Measurements from ENCODE around the gene RIPOR2.
"Not testable (repeated sequence)": the region's sequence is repeated elsewhere in the genome, so short reads cannot be mapped to it uniquely, and the experiment has no call there.

Gene RIPOR2

GRCh38 chr6:24902782-24903181 lies 33.0 kb downstream of the RIPOR2 start:
- DNase-seq, result no peak

DNA sequence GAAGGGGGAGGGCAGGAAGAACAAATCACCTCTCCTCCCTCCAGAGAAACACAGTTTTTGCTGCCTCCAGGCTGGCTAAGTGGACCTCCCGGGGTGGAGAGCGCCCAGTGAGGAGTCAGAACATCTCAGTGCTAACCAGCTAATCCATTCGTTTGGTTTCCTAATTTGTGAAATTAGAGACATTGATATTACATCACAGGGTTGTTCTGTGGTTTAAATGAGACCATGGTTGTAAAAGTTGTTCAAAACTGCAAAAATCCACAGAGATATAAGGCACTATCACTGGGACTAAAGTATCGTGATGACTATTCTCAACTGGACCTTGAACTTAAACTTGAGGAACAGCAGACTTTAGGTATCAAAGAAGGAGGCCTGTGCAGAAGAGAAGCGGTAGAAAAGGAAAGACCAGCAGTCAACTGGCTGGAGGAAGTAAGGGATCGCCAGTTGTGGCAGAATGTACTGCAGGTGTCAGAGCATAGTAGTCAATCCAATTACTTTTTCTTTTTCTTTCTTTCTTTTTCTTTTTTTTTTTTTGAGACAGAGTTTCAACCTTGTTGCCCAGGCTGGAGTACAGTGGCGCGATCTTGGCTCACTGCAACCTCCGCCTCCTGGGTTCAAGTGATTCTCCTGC lies 33.9 kb downstream of the RIPOR2 start:
- no peak for DNase-seq

GRCh38 chr6:24900917-24901697 lies 34.7 kb downstream of the RIPOR2 start:
- DNase-seq, result no peak

DNA sequence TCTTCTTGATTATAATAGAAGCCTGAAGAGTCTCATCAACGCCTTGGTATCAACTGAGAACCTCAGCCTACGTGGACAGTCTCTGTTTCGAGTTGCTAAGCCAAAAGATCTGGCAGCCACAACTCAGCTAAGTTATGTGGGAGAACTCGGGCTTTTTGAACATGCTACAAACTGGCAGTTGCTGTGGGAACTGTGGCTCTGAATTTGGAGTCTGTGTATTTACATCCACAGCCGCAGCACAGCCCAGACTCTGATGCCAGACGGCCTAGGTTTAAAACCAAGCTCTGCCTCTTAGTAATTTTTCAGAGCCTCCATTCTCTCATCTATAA lies 35.8 kb downstream of the RIPOR2 start:
- no peak for DNase-seq

GRCh38 chr6:24899136-24899996 lies 36.4 kb downstream of the RIPOR2 start:
- DNase-seq, result no peak

DNA sequence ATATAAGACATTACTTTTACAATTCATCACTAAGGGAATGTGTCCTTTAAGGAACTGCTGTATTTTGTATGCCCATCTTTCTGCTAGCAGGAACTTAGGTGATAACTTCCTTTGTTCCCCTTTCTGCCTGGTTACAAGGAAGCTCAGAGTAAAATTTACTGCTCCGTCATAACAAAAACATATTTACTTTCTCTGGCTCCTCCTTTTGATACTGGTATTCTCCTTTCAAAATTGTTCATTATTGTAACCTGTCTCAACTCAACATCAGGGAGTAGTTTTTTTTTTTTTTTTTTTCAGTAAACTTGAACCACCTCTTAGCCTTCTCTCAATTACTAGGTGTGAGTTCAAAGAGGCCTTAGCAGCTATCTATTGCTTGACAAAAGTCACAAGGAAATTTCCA lies 37.1 kb downstream of the RIPOR2 start:
- no peak for DNase-seq

GRCh38 chr6:24897186-24897585 lies 38.6 kb downstream of the RIPOR2 start:
- no peak for DNase-seq

DNA sequence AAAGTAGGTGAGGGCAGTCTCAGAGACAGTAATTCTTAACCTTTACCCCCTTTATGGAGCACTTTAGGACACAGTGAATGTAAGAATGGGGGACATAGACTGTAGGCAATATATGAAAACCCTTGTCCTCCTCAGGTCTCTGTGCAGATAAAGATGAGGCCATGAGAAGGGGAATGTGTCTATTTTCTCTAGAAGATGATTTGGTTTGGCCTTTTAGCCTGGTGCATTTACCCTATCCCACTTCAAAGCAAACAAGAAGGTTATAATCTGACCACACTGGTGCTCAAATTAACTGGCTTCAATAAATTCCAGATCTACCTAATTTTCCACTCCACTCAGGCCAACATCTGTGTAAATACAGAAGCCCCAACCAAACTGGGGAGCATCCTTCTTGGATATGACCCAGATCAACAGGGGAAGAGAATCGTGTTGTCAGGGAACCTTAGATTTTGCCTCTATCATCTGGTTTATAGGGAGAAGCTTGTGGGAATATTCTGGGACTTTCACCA lies 42.4 kb downstream of the RIPOR2 start:
- DNase-seq, result no peak

- DNase-seq, result no peak
Observed at GRCh38 chr6:24891004-24891403, 44.8 kb downstream of the RIPOR2 start.

- no peak for DNase-seq
Observed at GRCh38 chr6:24890471-24890870, 45.3 kb downstream of the RIPOR2 start.

DNA sequence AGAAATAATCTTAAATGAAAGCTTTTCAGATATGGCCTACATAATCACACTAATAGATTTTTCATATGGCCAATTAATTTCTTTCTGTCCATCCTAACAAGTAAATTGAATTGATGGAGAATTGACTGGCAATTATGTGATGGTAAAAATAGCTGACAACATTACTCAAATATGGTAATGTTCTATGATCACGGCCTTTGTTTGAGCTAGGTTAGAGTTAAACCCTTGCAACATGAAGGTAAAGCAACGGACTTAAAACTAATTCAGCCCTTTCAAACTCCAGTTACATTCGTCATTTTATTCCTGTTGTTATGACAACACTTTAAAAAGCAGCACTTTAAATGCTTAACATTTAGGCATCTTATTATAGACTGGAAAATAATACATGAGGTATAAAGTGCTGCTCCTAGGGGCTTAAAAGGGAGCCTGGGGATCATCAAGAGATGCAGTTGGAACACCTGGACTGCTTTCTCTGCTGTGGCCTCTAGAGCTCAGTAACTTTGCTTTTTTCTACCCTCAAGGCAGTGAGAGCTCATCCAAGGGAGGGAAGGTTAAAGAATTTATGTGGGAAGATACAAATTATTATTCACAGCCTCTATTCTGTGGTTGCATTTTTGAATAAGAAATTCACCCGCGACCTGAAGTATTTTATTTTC lies 46.9 kb downstream of the RIPOR2 start:
- no peak for DNase-seq

GRCh38 chr6:24887545-24888140 lies 48.1 kb downstream of the RIPOR2 start:
- DNase-seq, result no peak

DNA sequence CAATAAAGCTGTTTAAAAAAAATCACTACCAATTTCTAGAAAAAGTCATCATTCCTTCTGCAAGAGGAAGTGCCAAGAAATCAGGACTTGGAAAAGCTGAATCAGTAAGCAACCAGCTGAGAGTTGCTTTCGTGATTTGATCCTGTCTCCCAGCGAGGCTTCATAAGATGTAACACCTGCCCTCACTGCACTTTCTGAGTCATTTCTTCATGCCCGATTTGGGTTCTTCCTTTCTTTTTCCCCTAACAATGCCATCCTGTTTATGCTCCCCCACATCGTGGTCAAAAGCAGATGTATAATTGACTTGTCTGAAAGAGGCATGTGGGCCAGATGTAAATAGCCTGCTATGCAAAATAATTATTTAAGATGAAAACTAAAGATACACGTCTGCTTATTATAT lies 52.1 kb downstream of the RIPOR2 start:
- no peak for DNase-seq

DNA sequence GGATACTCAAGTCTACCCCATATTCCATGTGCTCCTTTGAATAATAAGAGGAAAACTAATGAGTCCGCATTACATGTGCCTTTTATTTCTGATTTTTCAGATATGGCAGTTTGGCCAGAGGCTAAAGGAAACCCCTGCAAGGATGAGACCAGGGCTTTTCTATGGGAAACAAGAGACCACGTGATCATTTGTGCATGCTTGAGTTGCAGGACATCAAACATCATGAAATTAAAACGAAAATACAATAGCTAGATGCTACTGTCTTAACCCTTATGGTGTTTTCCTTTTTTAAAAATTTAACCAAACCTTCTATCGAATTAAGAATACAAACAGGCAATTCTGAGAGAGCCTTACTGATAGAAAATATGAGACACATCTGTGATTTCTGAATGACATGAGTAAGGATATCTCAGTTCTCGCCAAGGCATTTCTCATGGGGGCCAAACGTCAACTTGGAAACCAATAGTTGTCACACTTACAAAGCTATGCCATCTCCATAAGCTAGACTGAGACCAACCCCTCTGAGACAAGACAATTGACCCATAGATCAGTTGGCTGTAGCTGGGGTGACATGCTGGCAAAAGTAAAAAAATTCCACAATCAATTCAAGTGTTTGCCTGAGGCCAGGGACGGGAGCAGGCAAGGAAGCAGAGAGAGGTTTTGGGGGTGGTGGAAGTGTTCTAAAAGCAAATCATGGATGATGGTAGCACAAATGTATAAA lies 52.8 kb downstream of the RIPOR2 start:
- DNase-seq, result no peak

DNA sequence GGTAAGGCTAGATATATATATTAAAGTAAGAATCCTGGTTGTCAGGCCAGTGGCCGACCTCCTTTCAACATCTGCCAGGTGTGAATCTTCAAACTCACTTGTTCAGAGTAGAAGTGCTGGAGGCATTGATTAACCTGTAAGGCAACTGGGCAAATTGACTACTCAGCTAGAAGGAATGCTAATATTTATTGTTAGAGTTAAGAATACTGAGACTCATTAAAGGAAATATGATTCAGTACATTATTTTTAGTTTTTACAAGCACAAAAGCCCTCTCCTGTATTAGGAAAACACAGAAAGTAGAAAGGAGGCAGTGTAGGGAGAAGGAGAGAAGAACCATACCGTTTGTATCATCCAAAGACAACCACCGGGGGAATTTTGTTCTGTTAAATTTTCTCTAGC lies 53.5 kb downstream of the RIPOR2 start:
- no peak for DNase-seq

- no peak for DNase-seq
Observed at GRCh38 chr6:24881376-24881775, 54.4 kb downstream of the RIPOR2 start.

DNA sequence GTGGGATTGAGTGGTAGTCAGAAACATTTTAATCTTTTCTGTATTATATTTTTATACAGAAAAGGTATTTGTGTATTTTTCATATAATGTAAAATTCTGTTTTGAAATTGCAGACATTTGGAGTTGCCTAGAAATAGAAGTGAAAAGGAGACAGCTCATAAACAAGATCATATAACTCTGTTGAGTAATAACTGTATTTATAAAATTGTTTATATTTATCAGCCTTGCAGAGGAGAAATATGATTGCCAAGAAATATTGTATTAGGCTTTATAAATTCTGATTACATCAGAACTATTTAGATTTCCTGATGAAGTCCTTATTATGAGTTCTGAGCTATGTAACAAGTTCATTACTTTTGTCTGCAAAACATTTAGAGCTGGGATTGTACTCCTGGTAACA lies 55.3 kb downstream of the RIPOR2 start:
- no peak for DNase-seq

DNA sequence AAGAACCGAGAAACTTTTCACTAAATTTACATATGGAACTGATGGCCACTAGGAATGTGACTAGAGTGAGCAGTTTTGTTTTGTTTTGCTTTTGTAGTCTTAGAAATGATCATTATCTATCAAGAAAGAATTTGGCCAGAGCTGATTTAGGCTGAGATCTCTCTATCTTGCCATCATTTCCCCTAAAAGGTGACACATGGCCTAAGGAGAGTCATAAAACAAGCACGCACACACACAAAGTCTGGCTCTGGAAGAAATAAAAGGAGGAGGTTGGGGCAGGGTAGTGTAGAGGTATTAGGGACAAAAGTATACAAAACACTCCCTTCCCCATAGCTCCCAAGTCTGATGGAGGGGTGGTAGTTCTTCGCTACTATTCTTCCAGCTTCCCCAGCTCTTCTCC lies 56.4 kb downstream of the RIPOR2 start:
- no peak for DNase-seq

GRCh38 chr6:24877747-24878146 lies 58.0 kb downstream of the RIPOR2 start:
- not testable (repeated sequence) for DNase-seq

DNA sequence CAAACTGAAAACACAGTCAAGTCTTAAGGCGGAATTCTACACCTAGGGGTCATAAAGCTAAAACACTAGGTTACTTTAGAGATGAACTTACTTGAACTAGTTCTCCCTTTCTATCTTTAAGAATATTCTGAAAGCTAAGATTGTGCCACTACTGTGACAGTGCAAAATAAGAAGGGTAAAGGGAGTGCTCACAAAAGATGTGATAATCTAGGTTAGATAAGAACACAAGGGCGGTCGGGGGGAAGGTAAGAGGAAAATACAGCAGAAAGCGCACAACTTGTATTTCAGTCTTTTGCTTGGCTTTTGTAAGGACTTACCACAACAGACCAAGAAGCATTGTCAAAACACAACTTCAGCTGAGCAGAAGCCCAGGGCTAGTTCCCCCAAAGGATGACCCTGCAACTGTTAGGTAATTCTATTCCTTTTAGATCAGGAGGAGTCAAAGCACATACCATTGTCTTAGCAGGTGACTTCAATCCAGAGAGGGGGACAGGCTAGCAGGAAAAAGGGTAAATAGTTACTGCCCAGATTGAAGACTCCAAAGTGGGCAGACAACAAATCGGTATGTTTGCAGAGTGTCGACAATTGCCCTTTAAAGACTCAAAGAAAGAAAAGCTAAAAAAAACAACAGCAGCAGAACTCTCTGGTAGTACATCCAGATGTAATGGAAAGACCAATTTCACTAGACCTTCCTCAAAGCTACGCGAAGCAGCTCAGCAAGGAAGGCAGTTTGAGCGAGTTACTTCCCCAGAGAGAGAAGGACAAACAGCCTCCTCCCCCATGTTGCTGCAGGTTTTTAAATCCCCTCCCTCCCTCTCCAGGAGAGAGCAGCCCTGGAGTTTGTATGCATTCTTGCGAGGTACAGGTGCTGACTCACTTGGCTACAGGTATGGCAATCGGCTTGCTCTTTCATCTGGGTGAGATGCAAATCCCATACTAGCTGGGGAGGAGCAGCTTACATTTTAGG lies 59.0 kb downstream of the RIPOR2 start:
- DNase-seq, result no peak

GRCh38 chr6:24875534-24875901 lies 60.2 kb downstream of the RIPOR2 start:
- no peak for DNase-seq

Measured in effector CD8-positive, alpha-beta T cell (primary cell).